Neural progenitor cell (in vitro differentiated cells): ENCODE measurements around the gene CDC14A. TPM values are rescaled to one million over a fixed set of nuclear protein-coding genes. Genes with fewer than 3 reads are reported as not detected.

Experiments
- DNase-seq: peaks from one replicate; pipeline ENCODE4 v3.0.0-alpha.2; 2016; ENCODE audit warnings: low spot score
- H2AFZ ChIP-seq: fragments of 200-600 bp; sonication (generic); replicated peaks from 2 replicates; pipeline ENCODE4 v1.6.1; 2016; ENCODE audit warnings: antibody characterized with exemption
- H3F3A ChIP-seq: fragments of 200-600 bp; sonication (generic); 2 replicates; pipeline ENCODE4 v1.6.1; 2016; ENCODE audit warnings: antibody characterized with exemption, low read depth
- H3K27ac ChIP-seq: fragments of 200-600 bp; sonication (generic); 2 replicates; pipeline ENCODE4 v1.5.1; 2016; ENCODE audit warnings: mild to moderate bottlenecking
- H3K27me3 ChIP-seq: fragments of 200-600 bp; sonication (generic); 2 replicates; pipeline ENCODE4 v1.6.1; 2016; ENCODE audit warnings: mild to moderate bottlenecking, moderate library complexity
- H3K36me3 ChIP-seq: fragments of 200-600 bp; sonication (generic); 2 replicates; pipeline ENCODE4 v1.5.1; 2016
- H3K4me1 ChIP-seq: fragments of 200-600 bp; sonication (generic); 2 replicates; pipeline ENCODE4 v1.6.1; 2016; ENCODE audit warnings: mixed run types
- H3K4me2 ChIP-seq: fragments of 200-600 bp; sonication (generic); 2 replicates; pipeline ENCODE4 v1.6.1; 2016
- H3K4me3 ChIP-seq: fragments of 200-600 bp; sonication (generic); 2 replicates; pipeline ENCODE4 v1.5.1; 2016
- H3K79me2 ChIP-seq: fragments of 200-600 bp; sonication (generic); 2 replicates; pipeline ENCODE4 v1.6.1; 2016; ENCODE audit warnings: low read depth
- H3K9ac ChIP-seq: fragments of 200-600 bp; sonication (generic); 2 replicates; pipeline ENCODE4 v1.6.1; 2016
- H3K9me3 ChIP-seq: fragments of 200-600 bp; sonication (generic); 2 replicates; pipeline ENCODE4 v1.5.1; 2016; ENCODE audit warnings: low read depth
- H4K20me1 ChIP-seq: fragments of 200-600 bp; sonication (generic); 2 replicates; pipeline ENCODE4 v1.6.1; 2016; ENCODE audit warnings: low read depth
- H3K27ac Mint-ChIP-seq: 3 replicates; pipeline ENCODE4 v1.8.0; 2021; ENCODE audit warnings: mixed read lengths
- H3K27me3 Mint-ChIP-seq: 2 replicates; pipeline ENCODE4 v1.8.0; 2022; ENCODE audit warnings: low read depth, mild to moderate bottlenecking, inconsistent platforms, moderate library complexity, mixed read lengths; ENCODE audit not compliant: insufficient read depth
- H3K36me3 Mint-ChIP-seq: 3 replicates; pipeline ENCODE4 v1.8.0; 2021; ENCODE audit warnings: mixed read lengths
- H3K4me1 Mint-ChIP-seq: 3 replicates; pipeline ENCODE4 v1.8.0; 2021; ENCODE audit warnings: mixed read lengths
- H3K4me3 Mint-ChIP-seq: 3 replicates; pipeline ENCODE4 v1.8.0; 2021; ENCODE audit warnings: mild to moderate bottlenecking, moderate library complexity, mixed read lengths
- H3K9me3 Mint-ChIP-seq: 3 replicates; pipeline ENCODE4 v1.8.0; 2020; ENCODE audit warnings: mixed read lengths
- EZH2 ChIP-seq: fragments of 200-600 bp; sonication (generic); IDR thresholded peaks from 2 replicates; pipeline ENCODE4 v1.6.1; 2017; ENCODE audit warnings: antibody characterized with exemption, mild to moderate bottlenecking, moderate library complexity
- EZH2phosphoT487 ChIP-seq: fragments of 200-600 bp; sonication (generic); IDR thresholded peaks from 2 replicates; pipeline ENCODE4 v1.6.1; 2017; ENCODE audit warnings: antibody characterized with exemption
- total RNA-seq: library from RNA; depleted of rRNA; stranded (reverse); fragments of >200 nt; gene quantifications from 2 replicates; pipeline ENCODE4 v1.2.3, GENCODE V29; 2015; ENCODE audit warnings: low replicate concordance
- TF ChIP-seq, protein P1 (sequence below): fragments of 200-600 bp; sonication (generic); IDR thresholded peaks from 2 replicates; pipeline ENCODE4 v1.5.1; 2017; ENCODE audit warnings: antibody characterized with exemption, mild to moderate bottlenecking

The CDC14A gene
- total RNA-seq, 1 donor from 2014 or later = 37.0 TPM

DNA sequence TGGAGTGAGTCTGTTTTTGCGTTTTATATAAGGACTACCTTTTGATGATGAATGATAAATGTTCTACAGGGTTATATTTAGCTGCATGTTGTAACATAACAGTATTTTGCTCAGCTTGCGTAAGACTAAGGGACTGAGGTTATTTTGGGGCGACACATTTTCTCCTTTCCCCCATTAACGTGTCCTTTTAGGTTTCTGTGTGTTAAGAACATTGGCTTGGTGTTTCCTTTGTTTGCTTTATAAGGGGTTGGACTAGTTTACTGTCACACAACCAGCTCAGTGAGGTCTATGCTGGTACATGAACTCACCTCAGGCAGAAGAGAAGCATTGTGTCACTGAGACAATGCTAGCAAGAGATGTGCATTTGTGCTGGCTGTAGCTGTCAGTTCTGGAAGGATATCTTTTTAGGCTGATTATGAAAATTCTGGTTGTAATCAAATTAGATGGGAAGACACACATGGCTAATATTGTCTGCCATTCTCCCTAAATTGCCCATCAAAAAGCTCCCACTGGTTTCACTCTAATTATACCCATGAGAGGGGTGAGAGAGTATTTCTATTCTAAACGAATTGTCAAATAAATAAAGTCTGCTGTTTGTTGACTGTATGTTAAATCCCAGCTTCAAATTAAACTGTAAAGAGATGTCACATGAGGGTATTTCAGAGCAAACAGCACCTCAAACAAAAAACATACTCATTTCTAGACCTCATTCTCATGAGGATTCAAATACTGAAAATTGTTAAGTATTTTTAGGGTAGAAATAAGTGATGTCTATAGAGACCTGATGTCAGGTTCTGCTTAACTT, 62.6 kb downstream of the CDC14A start:
- H3K4me3 ChIP-seq = no peak overlapping the region
- Mint-ChIP-seq H3K27ac (no peak overlapping the region), H3K27me3 (no peaks in the 10 kb centered on the region), H3K9me3 (no peaks in the 10 kb centered on the region), H3K4me3 (no peak overlapping the region), H3K4me1 (no peaks in the 10 kb centered on the region), H3K36me3 (peaks cover 13% of the 10 kb centered on the region)
- H3F3A ChIP-seq = peaks cover 3% of the 10 kb centered on the region
- no peak overlapping the region for H2AFZ ChIP-seq
- no peak for TF ChIP-seq EZH2
- TF ChIP-seq, protein P1, sequence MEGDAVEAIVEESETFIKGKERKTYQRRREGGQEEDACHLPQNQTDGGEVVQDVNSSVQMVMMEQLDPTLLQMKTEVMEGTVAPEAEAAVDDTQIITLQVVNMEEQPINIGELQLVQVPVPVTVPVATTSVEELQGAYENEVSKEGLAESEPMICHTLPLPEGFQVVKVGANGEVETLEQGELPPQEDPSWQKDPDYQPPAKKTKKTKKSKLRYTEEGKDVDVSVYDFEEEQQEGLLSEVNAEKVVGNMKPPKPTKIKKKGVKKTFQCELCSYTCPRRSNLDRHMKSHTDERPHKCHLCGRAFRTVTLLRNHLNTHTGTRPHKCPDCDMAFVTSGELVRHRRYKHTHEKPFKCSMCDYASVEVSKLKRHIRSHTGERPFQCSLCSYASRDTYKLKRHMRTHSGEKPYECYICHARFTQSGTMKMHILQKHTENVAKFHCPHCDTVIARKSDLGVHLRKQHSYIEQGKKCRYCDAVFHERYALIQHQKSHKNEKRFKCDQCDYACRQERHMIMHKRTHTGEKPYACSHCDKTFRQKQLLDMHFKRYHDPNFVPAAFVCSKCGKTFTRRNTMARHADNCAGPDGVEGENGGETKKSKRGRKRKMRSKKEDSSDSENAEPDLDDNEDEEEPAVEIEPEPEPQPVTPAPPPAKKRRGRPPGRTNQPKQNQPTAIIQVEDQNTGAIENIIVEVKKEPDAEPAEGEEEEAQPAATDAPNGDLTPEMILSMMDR = no peak
- no peak for TF ChIP-seq EZH2phosphoT487
- DNase-seq = no peak
- H3K4me1 ChIP-seq = peaks cover 17% of the 10 kb centered on the region
- no peaks in the 10 kb centered on the region for H3K9me3 ChIP-seq
- H3K27ac ChIP-seq = no peak overlapping the region
- no peak overlapping the region for H3K9ac ChIP-seq
- H3K36me3 ChIP-seq = no peaks in the 10 kb centered on the region
- no peaks in the 10 kb centered on the region for H3K27me3 ChIP-seq
- H3K4me2 ChIP-seq = no peak overlapping the region
- peaks cover 36% of the 10 kb centered on the region for H3K79me2 ChIP-seq
- H4K20me1 ChIP-seq = peaks cover 17% of the 10 kb centered on the region

DNA sequence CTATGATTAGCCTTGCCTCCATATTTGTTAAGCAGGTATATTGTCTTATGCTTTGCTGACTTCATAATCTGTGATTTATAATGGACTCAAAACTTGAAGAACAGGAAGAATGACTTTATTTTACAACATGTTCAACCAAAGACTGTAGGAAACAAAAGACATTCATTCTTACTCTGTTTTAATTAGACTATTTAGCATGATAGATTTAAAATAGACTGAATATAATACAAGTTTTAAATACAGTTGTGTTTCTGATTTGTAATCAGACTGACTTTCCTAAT, 63.1 kb downstream of the CDC14A start:
- Mint-ChIP-seq H3K36me3 (peaks cover 13% of the 10 kb centered on the region), H3K9me3 (no peaks in the 10 kb centered on the region), H3K27me3 (no peaks in the 10 kb centered on the region), H3K4me1 (no peaks in the 10 kb centered on the region), H3K27ac (no peak overlapping the region), H3K4me3 (no peak overlapping the region)
- H4K20me1 ChIP-seq = peaks cover 17% of the 10 kb centered on the region
- no peak overlapping the region for H3K4me2 ChIP-seq
- H3K27ac ChIP-seq = no peak overlapping the region
- no peaks in the 10 kb centered on the region for H3K27me3 ChIP-seq
- H3K4me3 ChIP-seq = no peak overlapping the region
- no peak overlapping the region for H2AFZ ChIP-seq
- no peak for DNase-seq
- H3K36me3 ChIP-seq = no peaks in the 10 kb centered on the region
- H3F3A ChIP-seq = peaks cover 3% of the 10 kb centered on the region
- H3K79me2 ChIP-seq = peaks cover 40% of the 10 kb centered on the region
- TF ChIP-seq EZH2phosphoT487 (no peak), EZH2 (no peak)
- TF ChIP-seq, protein P1 = no peak
- H3K4me1 ChIP-seq = peaks cover 20% of the 10 kb centered on the region
- H3K9ac ChIP-seq = no peak overlapping the region
- no peaks in the 10 kb centered on the region for H3K9me3 ChIP-seq

GRCh38 chr1:100419072-100419471, 66.8 kb downstream of the CDC14A start:
- peaks cover 29% of the 10 kb centered on the region for H3F3A ChIP-seq
- H2AFZ ChIP-seq = no peak overlapping the region
- no peaks in the 10 kb centered on the region for H3K27me3 ChIP-seq
- no peaks in the 10 kb centered on the region for H3K9me3 Mint-ChIP-seq
- H3K36me3 Mint-ChIP-seq = peaks cover 14% of the 10 kb centered on the region
- no peak overlapping the region for H3K4me2 ChIP-seq
- H3K27ac ChIP-seq = no peak overlapping the region
- H3K36me3 ChIP-seq = no peaks in the 10 kb centered on the region
- no peak for DNase-seq
- no peaks in the 10 kb centered on the region for H3K9me3 ChIP-seq
- no peak overlapping the region for H3K4me3 Mint-ChIP-seq
- H3K27ac Mint-ChIP-seq = no peak overlapping the region
- H3K9ac ChIP-seq = no peak overlapping the region
- H3K4me1 ChIP-seq = peaks cover 39% of the 10 kb centered on the region
- peaks cover 42% of the 10 kb centered on the region for H3K79me2 ChIP-seq
- H3K27me3 Mint-ChIP-seq = no peaks in the 10 kb centered on the region
- no peak overlapping the region for H3K4me3 ChIP-seq
- no peaks in the 10 kb centered on the region for H3K4me1 Mint-ChIP-seq
- no peak for TF ChIP-seq EZH2phosphoT487
- TF ChIP-seq, protein P1 = no peak
- TF ChIP-seq EZH2 = no peak
- peaks cover 11% of the 10 kb centered on the region for H4K20me1 ChIP-seq
